HG03442 (cell line): Measurements from ENCODE around the gene UBE3D.
"Not testable (repeated sequence)": the region's sequence is repeated elsewhere in the genome, so short reads cannot be mapped to it uniquely, and the experiment has no call there.

Experiments used
- ATAC-seq: cut with Tn5 transposase; IDR thresholded peaks from one replicate; pipeline ENCODE4 v1.9.1; 2021; ENCODE audit warnings: mild to moderate bottlenecking, moderate library complexity; ENCODE audit not compliant: unreplicated experiment

UBE3D gene

DNA sequence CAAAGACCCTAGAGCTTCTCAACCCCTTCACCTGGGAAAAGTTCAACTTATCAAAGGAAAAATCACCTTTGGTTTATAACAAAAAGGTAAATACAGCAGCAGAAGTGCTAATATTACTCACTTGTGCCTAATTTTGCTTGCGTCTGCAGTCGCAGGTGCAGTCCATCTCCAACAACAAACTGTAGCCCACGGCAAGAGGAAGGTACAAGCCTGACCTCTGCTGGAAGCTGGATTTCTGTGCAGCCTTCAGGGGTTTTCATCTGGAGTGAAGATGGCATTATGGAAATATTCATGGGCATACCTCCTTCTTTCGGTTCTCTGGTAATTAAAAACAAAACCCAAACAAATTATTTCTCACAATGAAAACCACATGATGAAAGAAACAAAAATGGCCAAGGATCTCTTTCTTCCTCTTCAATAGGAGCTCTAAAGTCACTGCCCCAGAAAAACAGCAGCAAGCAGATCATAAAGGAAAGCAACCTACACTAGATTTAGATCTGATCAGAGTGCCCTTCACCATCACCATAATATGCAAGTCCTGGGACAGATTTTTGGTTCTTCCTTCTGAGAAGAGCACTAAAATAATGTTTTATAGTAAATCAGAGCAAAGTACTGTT lies 7.8 kb downstream of the UBE3D start:
- ATAC-seq = peak; percentile 89

DNA sequence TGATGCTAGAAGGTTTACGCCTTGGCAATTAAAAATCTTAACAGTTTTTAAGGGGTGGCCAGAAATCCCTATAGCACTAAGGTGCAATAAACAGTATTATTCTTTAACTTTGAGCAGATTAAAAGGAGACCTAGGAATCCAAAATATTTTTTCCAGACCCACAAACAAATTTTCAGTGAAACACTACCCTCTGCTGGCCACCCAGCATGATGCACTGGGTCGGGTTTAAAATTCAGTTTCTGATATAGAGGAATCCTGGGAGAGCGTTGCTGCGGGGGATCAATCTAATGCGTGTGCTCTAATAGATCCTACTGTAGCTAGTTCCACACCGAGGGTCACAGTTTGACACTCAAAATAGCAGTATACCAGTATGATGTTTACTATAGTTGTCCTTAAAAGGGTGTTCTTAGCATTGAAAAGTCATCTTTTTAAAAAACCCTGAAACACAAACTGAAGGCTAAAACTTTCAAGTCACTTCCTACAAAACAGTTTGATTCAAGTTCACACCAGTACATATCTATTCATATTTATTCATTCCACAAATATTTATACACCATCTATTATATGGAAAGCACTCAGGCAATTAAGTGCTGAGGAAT lies 10.2 kb downstream of the UBE3D start:
- ATAC-seq = peak; percentile 50

DNA sequence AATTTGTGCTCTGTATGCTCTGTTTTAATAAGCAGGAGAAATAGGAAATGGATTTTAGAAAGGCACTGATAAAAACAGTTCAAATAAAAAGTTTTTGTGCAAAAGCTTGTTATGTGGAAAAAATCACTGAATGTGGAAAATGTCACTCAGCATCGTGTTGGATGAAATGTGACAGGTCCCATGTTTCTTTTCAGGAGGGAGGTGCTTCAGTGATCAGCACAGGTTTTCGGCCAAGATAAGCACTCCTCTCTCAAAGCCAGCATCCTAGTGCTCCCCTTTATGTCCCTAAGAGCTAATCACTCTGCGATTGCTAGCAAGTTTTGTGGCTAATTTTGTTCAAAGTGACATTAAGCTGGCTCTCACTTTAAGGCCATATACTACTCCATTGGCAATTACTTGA lies 12.0 kb downstream of the UBE3D start:
- ATAC-seq = no peak

DNA sequence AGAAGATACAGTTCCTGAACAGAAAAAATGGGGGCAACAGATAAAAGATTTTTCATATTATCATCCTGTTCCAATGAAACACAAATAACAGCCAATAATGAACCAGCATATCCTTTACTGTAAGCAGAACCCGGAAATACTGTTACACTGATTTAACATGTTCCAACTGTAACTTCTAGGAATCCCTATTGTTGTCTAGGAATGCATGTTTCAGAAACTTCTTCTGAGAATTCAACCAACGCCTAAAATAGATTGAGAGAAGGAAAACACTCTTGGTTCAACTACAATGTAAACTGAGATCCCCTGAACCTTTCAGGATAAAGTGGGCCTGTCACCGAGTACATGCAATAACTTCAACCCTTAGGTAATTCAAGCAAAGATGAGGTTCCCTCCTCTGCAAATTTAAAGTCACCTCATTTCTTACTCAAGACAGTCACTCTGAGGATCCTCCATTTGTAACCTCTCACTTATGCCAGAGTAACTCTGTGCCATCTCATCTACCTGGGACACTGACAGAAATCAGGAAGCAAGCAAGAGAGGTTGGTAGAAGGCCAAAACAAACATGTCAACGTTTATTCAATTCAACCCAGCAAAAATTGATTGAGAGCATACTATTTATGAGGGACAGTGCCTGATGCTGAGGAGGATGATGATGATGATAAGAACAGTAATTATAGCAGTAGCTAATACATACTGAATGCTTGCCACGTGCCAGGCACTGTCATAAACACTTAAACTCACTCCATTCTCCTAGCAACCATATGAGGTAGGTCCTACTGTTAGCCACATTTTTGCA lies 14.1 kb downstream of the UBE3D start:
- ATAC-seq = no peak

DNA sequence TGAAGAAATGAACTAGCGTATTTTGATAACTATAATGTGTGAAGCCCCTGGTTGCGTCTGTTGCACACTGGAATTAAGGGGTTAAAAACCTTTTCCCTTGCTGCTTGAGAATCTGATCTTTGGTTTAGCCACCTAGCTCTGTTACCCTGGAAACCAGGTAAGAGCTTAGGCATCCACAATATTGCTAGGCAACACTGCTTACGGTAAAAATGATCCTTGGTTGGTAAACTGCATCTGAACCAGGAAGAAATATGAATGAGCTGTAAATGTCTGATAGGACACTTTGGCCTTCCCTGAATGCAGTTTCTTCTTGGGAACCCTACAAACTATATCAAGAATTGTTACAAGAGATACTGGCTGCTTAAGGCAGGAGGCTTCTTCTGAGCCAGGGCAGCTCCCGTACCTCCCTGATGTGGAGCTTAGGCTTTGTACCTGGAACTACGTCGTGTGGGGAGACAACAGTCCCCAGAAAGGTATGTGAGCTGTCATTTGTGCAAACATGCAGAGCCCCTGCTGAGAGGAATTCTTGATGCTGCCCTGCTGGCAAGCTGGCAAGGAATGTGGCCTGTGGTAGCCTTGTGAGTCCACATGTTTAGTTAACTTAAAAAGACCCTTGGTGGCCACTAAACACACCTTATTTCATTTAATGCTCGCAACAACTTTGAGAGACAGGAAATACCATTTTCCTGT lies 18.4 kb downstream of the UBE3D start:
- ATAC-seq = no peak

DNA sequence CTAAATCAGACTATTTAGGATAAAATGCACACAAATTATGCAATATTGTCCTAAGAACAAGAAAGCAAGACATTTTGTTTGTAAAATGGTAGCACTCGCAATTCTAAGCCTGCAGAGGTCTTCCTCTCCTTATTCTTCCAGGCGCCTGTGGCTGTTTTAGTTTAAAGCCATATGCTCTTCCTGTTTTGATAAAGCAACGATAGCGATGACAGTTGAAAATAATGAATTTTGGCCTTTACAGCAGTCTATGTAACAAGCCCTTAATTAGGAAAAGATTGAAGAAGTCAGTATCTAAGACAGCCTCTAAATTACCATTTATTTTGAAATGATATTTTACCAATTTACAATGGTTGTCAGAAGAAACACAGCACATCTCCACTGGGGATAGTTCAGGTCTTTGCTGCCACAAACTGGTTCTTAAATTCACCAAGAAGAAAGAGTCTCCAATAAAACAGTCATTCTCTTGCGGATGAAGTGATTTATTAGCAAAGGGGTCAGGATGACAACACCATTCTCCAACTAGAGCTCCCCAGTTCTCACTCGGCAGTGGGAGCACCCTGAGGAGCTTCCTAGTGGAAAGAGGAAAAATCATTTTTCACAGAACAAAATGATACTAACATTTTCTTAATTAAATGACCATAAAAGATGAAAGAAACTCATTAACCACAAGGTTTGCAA lies 21.4 kb downstream of the UBE3D start:
- ATAC-seq = no peak

DNA sequence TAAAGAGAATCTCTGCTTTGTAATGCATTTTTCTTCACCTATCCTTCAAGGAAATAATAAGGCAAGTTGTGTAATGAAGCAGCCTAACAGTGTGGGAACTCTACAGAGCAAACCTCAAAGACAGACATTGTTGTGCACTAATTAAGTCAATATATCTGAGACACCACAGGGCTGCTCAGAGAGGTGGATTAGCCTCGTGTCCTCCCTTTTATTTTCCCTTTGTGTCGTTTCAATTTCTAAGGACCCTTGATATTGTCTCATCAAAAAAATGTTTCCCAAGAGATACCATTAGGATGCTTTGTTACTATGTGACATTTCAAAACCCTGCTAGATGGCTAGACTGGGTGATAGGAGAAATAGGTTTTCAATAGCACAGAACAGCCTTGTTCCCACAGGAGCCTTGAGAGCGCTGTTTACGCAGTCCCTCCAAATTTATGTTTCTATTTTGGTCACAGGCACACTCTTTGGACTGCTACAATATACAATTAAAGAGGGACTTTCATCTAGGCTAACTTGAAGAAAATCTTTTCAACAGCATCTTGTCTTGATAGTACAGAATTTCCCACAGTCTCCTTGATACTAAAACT lies 23.1 kb downstream of the UBE3D start:
- ATAC-seq = no peak

DNA sequence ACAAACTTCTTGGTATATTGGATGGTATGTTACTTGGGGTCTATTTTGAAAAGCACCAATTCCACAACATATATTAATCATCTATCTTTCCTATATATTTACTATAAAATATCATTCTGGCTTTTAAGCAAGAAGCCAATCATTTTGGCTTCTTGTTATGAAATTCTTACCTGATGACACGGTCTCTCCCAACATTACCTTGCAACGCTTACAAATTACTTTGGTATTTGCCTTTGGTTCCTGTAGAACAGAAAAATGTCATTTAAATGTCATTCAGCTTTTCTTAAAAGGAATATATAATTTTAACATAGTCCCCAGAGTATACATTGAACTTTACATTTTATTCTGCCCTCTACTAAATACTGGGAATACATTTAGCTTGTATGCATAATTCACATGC lies 27.4 kb downstream of the UBE3D start:
- ATAC-seq = no peak

DNA sequence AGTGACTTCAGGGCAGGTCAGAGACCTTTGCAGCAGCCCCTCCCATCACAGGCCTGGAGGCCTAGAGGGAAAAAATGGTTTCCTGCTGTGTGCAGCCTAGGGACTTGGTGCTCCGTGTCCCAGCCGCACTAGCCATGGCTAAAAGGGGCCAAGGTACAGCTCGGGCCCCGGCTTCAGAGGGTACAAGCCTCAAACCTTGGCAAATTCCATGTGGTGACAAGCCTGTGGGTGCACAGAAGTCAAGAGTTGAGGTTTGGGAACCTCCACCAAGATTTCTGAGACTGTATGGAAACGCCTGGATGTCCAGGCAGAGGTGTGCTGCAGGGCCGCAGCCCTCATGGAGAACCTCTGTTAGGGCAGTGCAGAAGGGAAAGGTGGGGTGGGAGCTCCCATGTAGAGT lies 34.0 kb downstream of the UBE3D start:
- no peak for ATAC-seq

DNA sequence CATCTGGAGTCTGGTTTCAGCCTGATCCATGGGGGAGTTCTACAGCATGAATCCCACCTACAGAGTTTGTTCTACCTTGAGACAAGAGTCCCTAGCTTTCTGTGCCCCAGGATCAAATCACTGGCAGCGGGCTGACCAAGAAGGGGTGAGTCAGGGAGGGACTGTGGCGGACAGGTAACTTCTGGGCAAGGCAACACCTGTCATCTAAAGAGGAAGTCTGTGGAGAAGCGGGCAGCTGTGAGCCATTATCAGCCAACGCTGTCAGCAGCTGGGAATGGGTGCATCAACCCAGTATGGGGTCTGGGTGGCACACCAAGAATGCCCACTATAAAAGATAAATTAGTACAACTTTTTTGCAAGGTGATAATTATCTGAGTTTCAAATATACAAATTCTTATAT lies 45.9 kb downstream of the UBE3D start:
- no peak for ATAC-seq

DNA sequence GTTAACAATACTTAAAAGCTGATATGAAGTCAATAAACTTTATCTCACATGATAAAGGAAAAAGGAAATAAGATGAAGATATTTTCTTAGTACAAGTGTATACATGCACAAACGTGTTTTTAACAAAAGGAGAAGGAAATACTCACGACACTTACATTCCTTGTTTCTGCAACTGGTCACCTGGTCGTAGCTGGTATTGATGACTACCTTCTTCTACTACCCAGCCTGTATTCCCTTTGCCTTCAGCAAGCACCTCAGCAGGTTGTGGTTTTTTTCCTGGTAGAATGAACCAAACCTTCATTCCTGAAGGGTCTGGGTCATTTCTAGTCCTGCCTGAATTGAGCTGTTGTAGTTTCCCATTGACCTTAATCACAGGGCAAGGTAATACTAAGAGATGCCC lies 54.5 kb downstream of the UBE3D start:
- not testable (repeated sequence) for ATAC-seq

DNA sequence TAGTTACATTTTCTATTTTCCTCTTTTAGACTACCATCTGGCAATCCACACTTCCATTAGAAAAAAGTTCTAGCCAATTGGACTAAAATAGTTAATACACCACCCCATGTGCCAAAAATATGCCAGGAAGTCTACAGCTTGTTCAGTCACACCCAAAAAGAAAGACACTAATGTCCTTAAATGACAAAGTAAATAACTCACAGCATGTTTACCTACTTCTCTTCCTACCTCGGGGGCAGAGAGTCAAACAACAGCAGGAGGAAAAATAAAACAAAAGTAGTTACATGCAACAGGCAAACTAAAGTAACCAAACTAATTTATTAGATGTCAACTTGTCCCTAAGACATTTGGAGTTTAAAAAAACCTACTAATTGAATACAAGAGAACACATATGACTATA lies 57.0 kb downstream of the UBE3D start:
- ATAC-seq = no peak

DNA sequence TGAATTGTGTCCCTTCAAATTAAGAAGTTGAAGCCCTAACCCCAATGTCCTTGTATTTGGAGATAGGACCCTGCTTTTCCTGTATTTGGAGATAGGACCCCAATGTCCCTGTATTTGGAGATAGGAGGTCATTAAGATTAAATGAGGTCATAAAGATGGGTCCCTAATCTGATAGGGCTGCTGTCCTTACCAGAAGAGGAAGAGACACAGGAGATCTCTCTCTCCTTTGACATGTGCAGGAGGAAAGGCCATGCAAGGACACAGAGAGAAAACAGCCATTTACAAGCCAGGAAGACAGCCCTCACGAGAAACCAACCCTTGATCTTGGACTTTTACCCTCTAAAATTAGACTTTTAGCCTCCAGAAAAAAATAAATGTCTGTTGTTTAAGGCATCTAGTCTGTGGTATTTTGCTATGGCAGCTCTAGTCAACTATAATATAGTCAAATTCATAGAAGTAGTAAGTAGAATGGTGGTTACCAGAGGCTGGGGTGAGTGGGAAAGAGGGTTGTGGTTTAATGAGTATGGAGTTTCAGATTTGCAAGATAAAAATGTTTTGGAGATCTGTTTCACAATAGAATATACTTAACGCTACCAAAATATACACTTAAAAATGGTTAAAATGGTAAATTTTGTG lies 59.3 kb downstream of the UBE3D start:
- no peak for ATAC-seq

DNA sequence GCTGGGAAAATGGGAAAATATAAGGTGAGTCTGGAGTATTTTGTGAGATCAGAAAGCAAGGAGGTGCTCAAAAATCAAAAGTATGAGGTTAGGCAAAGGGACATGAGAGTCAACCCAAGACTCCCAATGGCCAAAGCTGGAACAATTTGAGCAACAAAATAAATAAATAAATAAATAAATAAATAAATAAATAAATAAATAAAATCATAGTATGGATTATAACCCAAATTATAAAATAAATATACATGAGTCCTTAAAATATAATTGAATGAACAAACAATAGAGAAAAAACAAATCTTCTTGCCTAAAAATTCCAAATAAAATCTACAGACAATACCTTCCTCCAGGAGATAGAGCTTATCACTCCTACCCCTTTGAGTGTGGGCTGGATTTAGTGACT lies 69.5 kb downstream of the UBE3D start:
- ATAC-seq = no peak

DNA sequence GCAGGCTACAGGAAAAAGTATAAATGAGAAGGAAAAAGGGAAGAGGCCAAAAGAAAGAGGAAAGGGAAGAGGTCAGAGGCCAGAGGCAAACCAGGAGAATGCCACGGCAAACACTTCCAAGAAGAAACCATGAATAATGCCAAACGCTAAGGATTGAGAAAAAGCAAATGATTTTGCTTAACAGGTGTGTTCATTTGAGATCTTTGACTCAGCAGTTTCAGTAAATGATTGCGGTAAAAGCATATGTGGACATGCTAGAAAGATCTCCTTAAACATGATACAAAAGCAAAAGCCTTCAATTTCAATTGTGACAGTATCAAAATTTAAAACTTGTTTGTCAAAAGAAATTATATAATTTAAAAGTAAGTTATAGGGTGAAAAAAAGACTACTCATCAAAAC lies 70.6 kb downstream of the UBE3D start:
- ATAC-seq = no peak

DNA sequence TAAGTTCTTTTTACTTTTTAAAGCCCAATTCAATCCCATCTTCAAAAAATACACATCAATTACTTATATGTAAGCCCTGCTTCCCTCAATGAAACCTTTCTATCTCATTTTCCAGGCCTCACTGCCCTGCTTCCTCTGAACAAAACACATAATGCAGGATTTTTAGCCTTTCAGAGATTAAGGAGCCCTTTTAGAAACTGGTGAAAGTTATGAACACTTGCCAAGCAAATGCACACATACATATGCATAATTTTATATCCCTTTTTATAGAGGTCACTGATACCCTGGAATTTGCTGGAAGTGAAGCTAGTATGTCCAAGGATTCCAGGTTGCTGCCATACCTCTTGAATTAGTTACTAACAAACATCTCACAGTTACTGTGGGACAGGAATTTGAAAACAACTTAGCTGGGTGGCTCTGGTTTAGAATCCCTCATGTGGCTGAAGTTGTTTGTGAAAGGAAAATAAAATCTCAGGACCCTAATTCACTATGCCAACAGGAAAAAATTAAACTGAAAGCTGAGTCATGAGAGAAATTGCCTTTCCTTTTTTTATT lies 75.8 kb downstream of the UBE3D start:
- ATAC-seq = no peak

DNA sequence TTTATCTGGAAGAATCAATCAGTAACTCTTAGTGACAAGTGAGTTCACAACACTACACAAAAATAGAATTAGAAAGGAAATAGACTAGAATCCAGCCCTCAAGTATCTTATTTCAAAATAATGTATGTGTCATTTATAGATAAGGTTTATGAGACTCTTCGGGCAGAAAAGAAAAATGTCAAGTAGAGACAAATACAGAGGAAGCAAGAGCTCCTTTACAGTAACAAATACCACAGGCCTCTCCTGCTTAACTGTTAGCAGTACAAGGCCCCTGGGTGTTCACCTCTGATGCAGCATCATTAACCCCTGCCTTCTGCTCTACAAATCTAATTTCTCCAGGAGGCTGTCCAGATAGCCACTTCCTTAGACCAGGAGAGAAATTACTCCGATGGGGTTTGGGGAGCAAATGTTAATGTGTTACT lies 76.7 kb downstream of the UBE3D start:
- no peak for ATAC-seq

DNA sequence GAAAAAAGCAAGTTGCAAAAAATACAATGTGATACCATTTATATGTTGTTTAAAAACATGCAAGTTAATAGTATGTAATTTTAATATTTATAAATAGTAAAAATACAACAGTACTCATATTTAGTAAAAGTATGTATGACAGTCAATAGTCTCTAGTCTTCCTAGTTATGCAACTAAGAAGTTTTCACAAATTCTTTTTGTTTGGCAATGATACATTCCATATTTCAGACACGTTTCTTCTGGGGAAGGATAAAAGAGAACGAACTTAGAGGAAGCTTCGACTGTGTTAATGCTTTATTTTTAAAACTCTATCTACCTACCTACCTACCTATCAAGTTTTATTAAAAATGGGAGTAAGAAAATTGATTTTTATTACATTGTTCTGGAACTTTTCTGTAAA lies 77.7 kb downstream of the UBE3D start:
- no peak for ATAC-seq

DNA sequence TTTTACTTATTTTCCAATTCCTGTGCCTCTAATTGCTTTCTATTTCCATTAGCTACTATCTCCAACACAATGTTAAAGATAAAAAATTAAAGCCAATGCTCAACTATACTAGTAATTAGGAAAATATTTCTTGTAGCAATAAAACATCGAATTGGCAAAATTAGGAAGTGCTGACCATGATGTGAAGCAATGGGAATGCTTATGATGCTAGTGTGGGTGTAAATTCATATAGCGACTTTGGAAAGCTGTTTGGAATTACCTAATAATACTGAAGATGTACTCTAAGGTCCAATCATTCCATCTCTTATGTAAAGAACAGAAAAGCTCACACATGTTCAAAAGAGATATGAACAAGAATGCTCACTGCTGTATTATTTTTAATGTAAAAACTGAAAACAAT lies 78.2 kb downstream of the UBE3D start:
- ATAC-seq = no peak

DNA sequence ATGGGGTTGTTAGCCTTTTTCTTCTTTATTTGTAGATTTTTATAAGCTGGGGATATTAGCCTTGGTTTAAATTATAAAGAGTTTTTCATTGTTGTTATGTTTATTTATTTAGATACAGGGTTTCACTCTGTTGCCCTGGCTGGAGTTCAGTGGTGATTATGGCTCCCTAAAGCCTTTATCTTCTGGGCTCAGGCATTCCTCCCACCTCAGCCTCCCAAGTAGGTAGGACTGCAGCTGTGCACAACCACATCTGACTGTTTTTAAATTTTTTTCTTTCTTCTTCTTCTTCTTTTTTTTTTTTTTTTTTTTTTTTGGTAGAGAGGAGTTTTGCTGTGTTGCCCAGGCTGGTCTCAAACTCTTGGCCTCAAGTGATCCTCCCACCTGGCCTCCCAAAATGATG lies 80.9 kb downstream of the UBE3D start:
- no peak for ATAC-seq
